ENCODE measurements around the gene TMEM97.

GRCh38 chr17:28366605-28367004 lies 47.6 kb downstream of the TMEM97 start:
- TF ChIP-seq, protein P1, sequence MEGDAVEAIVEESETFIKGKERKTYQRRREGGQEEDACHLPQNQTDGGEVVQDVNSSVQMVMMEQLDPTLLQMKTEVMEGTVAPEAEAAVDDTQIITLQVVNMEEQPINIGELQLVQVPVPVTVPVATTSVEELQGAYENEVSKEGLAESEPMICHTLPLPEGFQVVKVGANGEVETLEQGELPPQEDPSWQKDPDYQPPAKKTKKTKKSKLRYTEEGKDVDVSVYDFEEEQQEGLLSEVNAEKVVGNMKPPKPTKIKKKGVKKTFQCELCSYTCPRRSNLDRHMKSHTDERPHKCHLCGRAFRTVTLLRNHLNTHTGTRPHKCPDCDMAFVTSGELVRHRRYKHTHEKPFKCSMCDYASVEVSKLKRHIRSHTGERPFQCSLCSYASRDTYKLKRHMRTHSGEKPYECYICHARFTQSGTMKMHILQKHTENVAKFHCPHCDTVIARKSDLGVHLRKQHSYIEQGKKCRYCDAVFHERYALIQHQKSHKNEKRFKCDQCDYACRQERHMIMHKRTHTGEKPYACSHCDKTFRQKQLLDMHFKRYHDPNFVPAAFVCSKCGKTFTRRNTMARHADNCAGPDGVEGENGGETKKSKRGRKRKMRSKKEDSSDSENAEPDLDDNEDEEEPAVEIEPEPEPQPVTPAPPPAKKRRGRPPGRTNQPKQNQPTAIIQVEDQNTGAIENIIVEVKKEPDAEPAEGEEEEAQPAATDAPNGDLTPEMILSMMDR (IDR thresholded peaks at IDR 0.05), result no peak
- no peak for TF ChIP-seq POLR2A (IDR thresholded peaks at IDR 0.05)

All from heart left ventricle (tissue), 13 donors.